Omental fat pad (tissue), 4 donors: Measurements from ENCODE around the gene DNM1L. TPM values are rescaled to one million over a fixed set of nuclear protein-coding genes. Genes with fewer than 3 reads are reported as not detected.

Source experiments
- ATAC-seq: fragments of 150-250 bp; one replicate; pipeline ENCODE4 v1.9.1; 2016; ENCODE audit warnings: mild to moderate bottlenecking, moderate library complexity; ENCODE audit not compliant: low FRiP score
- DNase-seq: peaks from one replicate; pipeline ENCODE4 v3.0.0-alpha.2; 2019; ENCODE audit warnings: low spot score
- total RNA-seq, 4 donors: library from RNA; depleted of rRNA; stranded (reverse); fragments of >200 nt; gene quantifications; one replicate each; pipeline ENCODE4 v1.1.0, GENCODE V29; 2016
- TF ChIP-seq, protein P1 (sequence below), 3 donors: fragments of 450-650 bp; IDR thresholded peaks; one replicate each; pipeline ENCODE4 v1.5.1; 2016 to 2017; ENCODE audit warnings: antibody characterized with exemption in 3 of 3, mild to moderate bottlenecking in 3 of 3, moderate library complexity in 2 of 3

DNM1L gene
- total RNA-seq, 4 donors from 2014 or later, result 44.7 to 87.4 (median 59.8) TPM

DNA sequence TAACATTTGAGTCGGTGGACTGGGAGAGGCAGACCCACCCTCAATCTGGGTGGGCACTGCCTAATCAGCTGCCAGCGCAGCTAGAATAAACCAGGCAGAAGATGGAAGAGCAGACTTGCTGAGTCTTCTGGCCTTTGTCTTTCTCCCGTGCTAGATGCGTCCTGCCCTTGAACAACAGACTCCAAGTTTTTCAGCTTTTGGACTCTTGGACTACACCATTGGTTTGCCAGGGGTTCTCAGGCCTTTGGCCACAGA lies 27.2 kb upstream of the DNM1L start:
- ATAC-seq (no peak), DNase-seq (no peak)
- TF ChIP-seq, protein P1, sequence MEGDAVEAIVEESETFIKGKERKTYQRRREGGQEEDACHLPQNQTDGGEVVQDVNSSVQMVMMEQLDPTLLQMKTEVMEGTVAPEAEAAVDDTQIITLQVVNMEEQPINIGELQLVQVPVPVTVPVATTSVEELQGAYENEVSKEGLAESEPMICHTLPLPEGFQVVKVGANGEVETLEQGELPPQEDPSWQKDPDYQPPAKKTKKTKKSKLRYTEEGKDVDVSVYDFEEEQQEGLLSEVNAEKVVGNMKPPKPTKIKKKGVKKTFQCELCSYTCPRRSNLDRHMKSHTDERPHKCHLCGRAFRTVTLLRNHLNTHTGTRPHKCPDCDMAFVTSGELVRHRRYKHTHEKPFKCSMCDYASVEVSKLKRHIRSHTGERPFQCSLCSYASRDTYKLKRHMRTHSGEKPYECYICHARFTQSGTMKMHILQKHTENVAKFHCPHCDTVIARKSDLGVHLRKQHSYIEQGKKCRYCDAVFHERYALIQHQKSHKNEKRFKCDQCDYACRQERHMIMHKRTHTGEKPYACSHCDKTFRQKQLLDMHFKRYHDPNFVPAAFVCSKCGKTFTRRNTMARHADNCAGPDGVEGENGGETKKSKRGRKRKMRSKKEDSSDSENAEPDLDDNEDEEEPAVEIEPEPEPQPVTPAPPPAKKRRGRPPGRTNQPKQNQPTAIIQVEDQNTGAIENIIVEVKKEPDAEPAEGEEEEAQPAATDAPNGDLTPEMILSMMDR (IDR thresholded peaks at IDR 0.05), result no peak

DNA sequence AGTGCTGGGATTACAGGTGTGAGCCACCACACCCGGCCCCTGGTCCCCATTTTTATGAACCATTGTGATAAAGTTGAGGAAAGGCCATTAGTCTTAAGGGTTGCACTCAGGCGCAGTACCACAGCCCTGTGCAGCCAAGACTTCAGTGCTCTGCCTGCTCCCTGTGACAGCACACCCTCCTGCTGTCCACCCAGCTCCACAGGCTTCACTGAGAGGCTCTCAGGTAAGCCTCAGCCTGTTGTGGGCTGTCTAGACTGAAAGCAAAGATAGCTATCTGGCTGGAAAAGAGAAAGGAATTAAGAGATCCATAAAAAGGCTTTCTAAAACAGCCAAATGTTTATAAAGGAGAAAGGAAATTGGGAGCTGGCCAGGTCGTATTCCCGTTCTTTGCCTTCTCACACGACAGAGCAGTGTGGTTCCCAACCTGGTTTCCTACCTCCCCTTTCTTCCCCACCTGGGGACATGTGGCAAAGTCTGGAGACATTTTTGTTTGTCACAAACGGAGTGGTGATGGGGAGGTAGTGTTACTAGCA lies 19.1 kb upstream of the DNM1L start:
- ATAC-seq, result no peak
- no peak for DNase-seq
- TF ChIP-seq, protein P1 (IDR thresholded peaks at IDR 0.05), result no peak

DNA sequence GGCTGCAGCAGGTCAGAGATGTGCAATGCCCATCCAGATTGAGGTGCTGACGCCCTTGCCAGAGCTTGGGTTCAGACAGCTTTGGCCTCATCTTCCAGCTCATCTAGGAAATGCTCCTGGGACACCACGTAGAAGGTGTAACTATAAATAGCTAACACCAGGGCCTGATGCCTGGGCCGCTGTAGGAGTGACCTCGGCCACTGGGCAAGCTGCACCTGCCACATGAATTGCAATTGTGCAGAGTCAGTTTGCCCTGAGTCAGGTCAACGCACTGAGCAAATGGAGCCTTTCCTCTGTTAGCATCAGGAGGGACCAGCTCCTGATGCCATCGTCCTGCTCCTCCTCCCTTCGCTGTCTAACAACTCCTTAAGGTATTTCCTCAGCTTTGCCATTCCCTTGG lies 17.4 kb upstream of the DNM1L start:
- no peak for DNase-seq
- TF ChIP-seq, protein P1 (IDR thresholded peaks at IDR 0.05), result no peak
- ATAC-seq, result no peak

DNA sequence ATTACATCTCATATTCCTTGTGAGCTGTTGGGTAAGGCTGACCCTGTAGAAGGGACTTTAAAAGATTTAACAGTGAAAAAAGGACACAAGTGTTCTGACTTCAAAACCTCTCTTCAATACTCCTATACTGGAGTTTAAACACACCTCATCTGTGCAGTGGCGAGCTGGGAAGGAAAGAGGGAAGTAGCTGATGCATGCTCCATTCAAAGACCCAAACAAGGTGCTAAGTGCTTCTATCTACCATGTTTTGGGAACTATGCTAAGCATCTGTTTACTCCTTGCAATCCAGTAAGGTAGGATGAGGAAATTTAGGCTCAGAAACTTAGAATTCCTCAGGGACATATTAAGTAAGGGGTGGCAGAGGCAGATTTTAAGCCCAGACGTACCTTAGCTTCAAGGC lies 16.4 kb upstream of the DNM1L start:
- TF ChIP-seq, protein P1 (IDR thresholded peaks at IDR 0.05), result no peak
- ATAC-seq (no peak), DNase-seq (no peak)

DNA sequence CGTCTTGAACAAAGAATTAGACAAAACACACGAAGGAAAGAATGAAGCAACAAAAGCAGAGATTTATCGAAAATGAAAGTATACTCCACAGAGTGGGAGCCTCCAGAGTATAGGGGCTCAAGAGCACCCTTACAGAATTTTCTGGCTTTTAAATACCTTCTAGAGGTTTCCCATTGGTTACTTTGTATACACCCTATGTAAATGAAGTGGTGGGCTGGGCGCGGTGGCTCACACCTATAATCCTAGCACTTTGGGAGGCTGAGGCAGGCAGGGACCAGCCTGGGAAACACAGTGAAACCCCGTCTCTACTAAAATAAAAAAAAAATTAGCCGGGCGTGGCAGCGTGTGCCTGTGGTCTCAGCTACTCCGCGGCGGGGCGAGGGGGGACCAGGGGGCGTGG lies 13.1 kb upstream of the DNM1L start:
- TF ChIP-seq, protein P1 (IDR thresholded peaks at IDR 0.05), result no peak

DNA sequence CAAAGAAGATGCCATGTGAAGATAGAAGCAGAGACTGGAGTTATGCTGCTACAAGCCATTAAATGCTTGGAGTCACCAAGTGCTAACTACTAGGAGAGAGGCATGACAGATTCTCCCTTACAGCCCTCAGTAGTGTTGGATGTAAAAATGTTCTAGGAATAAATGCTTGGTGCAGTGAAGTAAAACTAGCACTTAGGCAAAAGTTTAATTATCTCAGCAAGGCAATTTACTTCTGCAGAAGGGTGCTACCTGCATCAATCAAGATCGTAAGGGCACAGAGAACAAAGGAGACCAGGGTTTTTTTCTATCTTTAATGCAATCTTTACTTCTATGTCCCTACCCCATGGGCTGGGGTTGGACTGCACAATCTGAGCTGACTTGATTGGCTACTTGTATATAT lies 9.5 kb upstream of the DNM1L start:
- ATAC-seq (no peak), DNase-seq (no peak)
- TF ChIP-seq, protein P1 (IDR thresholded peaks at IDR 0.05), result no peak

More for the DNA sequence above, 13.1 kb upstream of the DNM1L start:
- ATAC-seq (no peak), DNase-seq (no peak)

DNA sequence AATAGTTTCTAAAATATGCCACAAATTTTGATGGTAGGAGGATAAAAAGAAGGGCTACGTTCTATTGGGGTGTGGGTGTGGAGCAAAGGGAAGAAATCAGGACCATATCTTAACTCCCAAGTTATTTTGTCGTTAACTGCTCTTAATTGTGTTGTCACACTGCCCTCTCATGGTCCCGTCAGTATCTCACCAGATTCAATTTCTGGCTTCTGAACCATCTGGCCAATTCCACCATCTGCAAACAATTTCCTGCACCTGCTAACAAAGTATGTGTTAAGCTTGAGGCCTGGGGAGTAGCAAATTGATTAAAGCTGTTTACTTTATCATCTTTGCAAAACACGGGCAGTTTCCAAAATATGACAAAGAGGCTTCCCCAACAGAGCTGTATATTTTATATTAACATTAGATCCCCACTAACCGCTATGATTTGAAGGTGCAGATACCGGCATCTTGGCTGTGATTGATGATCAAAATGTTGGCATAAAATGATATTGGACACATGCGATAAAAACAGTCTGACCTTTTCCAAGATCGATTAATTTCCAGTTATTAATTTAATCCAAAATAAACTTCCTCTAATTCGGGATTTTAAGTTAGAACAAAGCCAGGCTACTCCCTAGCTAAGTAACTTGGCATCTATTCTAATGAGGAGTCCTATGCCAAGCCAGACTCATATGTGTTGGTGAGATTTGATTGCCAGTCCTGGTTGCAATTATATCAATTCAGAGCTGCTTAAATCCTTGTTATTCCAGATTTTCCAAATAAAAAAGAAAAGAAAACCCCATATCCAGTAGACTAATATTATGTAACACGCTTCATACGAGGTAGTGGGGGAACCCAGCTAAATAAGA lies 6.9 kb upstream of the DNM1L start:
- no peak for DNase-seq
- ATAC-seq, result no peak

More for the DNA sequence above, 6.9 kb upstream of the DNM1L start:
- TF ChIP-seq, protein P1 (IDR thresholded peaks at IDR 0.05), result no peak
